ENCODE results near the gene NUDC. TPM values are rescaled to one million over a fixed set of nuclear protein-coding genes. Genes with fewer than 3 reads are reported as not detected.

Gene NUDC
- total RNA-seq, 1 experiment from 2014 or later, result 118 TPM

GRCh38 chr1:26938004-26938658, 16.6 kb downstream of the NUDC start:
- H3K23me2 ChIP-seq (ENCODE audit: insufficient read length, low read depth, low read length, poor library complexity, severe bottlenecking), result no peaks in the 10 kb centered on the region
- peak overlapping the region in 2 of 3 experiments; percentile 73 to 78; a peak in 2 of 7 replicates for H3K27ac Mint-ChIP-seq
- no peak overlapping the region for H4K5ac ChIP-seq (ENCODE audit: insufficient read length, low read depth, low read length)
- H2BK20ac ChIP-seq (ENCODE audit: low read depth, low read length, poor library complexity, severe bottlenecking), result no peak overlapping the region
- no peak overlapping the region for H3T11ph ChIP-seq (ENCODE audit: low read length)
- no peak overlapping the region for H3K4ac ChIP-seq (ENCODE audit: low read depth, low read length)
- no peak overlapping the region for H3K27ac ChIP-seq (ENCODE audit: insufficient read length, low read depth, low read length)
- H3K27me3 ChIP-seq (ENCODE audit: insufficient read depth, low read length), result no peaks in the 10 kb centered on the region
- H3K9ac ChIP-seq (ENCODE audit: extremely low read depth, insufficient read length, low read length), result no peak overlapping the region
- no peak overlapping the region for H3K4me3 Mint-ChIP-seq
- H3K56ac ChIP-seq (ENCODE audit: insufficient read length, low read depth, low read length), result no peak overlapping the region
- no peak for TF ChIP-seq CTCF (conservative IDR thresholded peaks at IDR 0.05)
- no CpG with 5 or more reads among the region's 4 CpGs for WGBS (ENCODE audit: extremely low coverage, insufficient read length, low lambda C conversion rate)
- H3K27me3 Mint-ChIP-seq (ENCODE audit: low read depth), result no peaks in the 10 kb centered on the region
- DNase-seq, result no peak
- H2AK5ac ChIP-seq (ENCODE audit: insufficient read length, low read length), result no peak overlapping the region
- H3K4me2 ChIP-seq (ENCODE audit: insufficient read depth, insufficient read length, low read length), result no peak overlapping the region
- no peak overlapping the region for H2BK5ac ChIP-seq (ENCODE audit: insufficient read length, low read length)
- no peaks in the 10 kb centered on the region for H4K20me1 ChIP-seq (ENCODE audit: control insufficient read depth, insufficient read depth, insufficient read length)
- H4K8ac ChIP-seq (replicated peaks; ENCODE audit: insufficient read length, low read depth, low read length), result no peak overlapping the region
- no peak overlapping the region for H2AFZ ChIP-seq (ENCODE audit: low read length)
- no peaks in the 10 kb centered on the region for H3K9me3 ChIP-seq (ENCODE audit: control insufficient read depth, low read depth, low read length)
- no peak overlapping the region for H2BK120ac ChIP-seq (ENCODE audit: low read depth, low read length, poor library complexity, severe bottlenecking)
- H3K4me1 ChIP-seq (ENCODE audit: insufficient read depth, low read length), result no peaks in the 10 kb centered on the region
- no peak overlapping the region for H3K18ac ChIP-seq (ENCODE audit: insufficient read length, low read depth, low read length)
- H3K9me3 Mint-ChIP-seq, result no peaks in the 10 kb centered on the region; a peak in 1 of 5 replicates
- H3K14ac ChIP-seq (ENCODE audit: insufficient read depth, low read length), result no peak overlapping the region
- no peak overlapping the region for H2BK15ac ChIP-seq (ENCODE audit: low read depth, low read length)
- no peaks in the 10 kb centered on the region; the same call in 1 of the 2 replicates for H3K79me2 ChIP-seq (ENCODE audit: insufficient read depth, low read length)
- no peak overlapping the region for H2BK12ac ChIP-seq (ENCODE audit: insufficient read length, low read depth, low read length)
- no peak overlapping the region for H4K91ac ChIP-seq (ENCODE audit: insufficient read length, low read depth, low read length)
- H3K36me3 Mint-ChIP-seq (ENCODE audit: insufficient read depth in 1 of 3, low read depth in 3 of 3), result peaks cover 32 to 70% (median 53%) of the 10 kb centered on the region in 3 experiments; a peak in 6 of 7 replicates
- H3K23ac ChIP-seq (ENCODE audit: insufficient read length, low read depth, low read length), result no peak overlapping the region
- peaks cover 0 to 4% of the 10 kb centered on the region in 2 experiments; a peak in 1 of 4 replicates for H3K4me1 Mint-ChIP-seq
- peaks cover under 1% of the 10 kb centered on the region for H3K79me1 ChIP-seq (ENCODE audit: insufficient read depth, low read depth, low read length, poor library complexity, severe bottlenecking)
